HG02588 (cell line): Measurements from ENCODE around the gene IGF2R.

Experiments used
- ATAC-seq: cut with Tn5 transposase; IDR thresholded peaks from one replicate; pipeline ENCODE4 v1.9.1; 2021; ENCODE audit warnings: mild to moderate bottlenecking, moderate library complexity; ENCODE audit not compliant: unreplicated experiment

Gene IGF2R

DNA sequence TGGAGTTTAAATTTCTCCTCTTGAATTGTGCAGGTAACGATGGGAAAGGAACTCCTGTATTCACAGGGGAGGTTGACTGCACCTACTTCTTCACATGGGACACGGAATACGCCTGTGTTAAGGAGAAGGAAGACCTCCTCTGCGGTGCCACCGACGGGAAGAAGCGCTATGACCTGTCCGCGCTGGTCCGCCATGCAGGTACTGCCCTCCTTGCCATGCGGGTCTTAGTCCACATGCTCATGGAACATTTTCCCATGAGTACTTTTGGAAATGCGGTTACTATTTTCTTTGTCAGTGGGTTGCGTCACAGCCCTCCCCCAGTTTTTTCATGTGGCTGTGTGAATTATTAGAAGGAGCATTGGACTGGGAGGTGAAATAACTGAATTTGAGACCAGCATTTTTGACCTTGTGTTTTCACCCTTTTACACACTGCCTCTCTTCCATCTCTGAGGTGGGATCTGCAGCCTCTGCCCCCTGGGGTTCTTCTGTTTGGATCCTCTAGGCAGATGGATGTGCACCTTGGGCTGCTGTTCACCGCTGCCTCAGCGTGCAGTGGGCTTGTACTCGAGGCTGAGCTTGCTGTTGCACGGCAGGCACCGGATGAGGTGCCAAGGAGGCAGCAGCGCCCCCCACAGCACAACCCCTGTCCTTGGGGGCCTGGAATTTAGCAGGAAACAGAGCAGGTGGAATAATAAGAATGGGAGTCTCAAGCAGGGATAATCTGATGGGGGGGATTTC is 71.8 kb downstream of the IGF2R start:
- no peak for ATAC-seq

GRCh38 chr6:160041608-160042007 is 72.7 kb downstream of the IGF2R start:
- ATAC-seq: no peak

- ATAC-seq: no peak
These were observed 73.3 kb downstream of the IGF2R start for GRCh38 chr6:160042014-160042773.

- ATAC-seq: no peak
These were observed 74.0 kb downstream of the IGF2R start for GRCh38 chr6:160042788-160043301.

- ATAC-seq: no peak
These were observed 74.9 kb downstream of the IGF2R start for GRCh38 chr6:160043784-160044183.

DNA sequence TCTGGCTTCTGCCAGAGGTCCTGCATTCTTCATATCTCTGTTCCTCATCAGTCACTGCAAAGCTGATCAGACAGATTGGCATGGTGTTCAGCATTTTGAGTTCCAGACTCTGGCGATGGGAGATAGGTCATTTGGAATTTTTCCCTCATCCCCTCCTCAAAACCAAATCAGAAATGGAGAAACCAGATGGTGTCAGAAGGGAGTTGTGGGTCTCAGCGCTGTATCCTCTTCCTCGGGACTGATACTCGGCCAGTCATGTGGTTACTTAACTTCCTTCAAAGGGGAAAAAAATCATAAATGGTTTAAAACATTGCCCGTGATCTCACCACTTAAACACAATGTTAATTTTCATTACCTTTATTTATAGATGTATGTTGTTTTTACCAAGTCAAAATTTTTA is 75.8 kb downstream of the IGF2R start:
- no peak for ATAC-seq

GRCh38 chr6:160048471-160048870 is 79.6 kb downstream of the IGF2R start:
- ATAC-seq: no peak

- ATAC-seq: no peak
These were observed 80.5 kb downstream of the IGF2R start for GRCh38 chr6:160049346-160049745.

DNA sequence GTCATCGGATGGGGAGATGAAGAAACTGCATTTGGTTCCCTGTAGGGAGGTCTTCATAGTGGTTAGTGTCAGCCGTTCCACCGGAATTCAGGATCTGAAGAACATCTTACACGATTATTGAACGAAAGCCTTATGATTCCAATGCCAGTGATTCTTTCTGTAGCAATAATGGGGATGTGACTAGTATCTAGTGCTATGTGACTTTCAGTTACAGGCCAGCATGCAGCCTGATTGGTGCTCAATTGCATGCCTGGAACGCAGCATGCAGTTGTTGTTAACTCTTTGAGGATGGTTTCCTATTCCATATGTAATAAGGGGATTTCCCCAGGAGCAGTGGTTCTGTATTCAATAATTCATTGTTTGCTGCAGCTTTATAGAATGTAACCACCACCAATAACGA is 81.1 kb downstream of the IGF2R start:
- ATAC-seq: no peak

DNA sequence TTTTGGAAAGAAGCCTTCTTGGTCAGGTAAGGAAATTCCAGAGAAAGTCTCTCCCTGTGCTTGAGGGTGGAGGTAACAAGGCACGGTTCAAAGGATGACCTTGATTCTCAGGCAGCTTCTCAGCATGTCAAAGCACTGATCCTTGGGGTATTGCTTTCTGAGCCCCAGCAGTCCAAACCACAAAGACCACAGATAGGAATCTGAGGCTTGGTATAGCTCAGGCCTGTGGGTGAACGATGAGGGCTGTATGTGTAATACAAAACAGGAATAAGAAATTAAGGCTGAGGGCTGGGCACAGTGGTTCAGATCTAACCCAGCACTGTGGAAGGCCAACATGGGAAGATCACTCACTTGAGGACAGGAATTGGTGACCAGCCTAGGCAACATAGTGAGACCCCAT is 82.5 kb downstream of the IGF2R start:
- ATAC-seq: no peak

GRCh38 chr6:160054271-160054670 is 85.4 kb downstream of the IGF2R start:
- ATAC-seq: no peak

DNA sequence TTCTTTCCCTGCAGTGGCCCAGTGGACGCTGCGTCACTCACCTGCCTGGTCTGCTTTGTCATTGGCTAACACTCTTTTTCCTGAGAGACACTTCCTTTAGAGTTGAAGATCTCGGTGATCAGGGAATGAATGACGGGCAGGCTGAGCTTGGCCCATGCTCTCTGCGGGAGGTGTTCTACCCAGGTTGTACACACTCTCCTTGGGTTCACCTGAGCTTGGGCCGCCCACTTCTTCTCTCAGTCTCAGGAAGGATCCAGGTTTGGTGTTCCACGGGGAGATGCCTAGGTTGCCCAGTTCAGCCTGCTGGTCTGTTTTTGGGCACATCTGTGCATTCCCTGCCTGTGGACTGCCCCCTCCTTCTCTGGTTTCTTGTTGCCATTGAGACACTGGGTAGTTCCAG is 86.0 kb downstream of the IGF2R start:
- no peak for ATAC-seq

DNA sequence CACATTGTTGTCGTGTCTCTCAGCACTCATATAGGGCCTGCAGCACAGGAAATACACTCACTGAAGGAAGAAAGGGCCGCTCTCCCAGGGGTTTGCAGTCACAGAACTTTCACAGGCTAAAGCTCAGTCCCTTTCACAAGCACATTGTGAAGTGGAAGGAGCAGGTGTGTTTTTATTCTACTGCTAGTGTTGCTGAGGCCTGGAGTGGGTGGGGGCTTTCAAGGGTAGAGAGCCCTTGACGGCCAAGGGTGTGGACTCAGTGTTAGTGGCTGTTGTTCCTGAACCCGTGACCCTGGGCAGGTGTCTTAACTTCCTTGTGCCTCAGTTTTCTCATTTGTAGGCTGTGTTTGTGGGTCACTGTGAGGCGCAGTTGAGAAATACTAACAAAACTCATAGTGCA is 86.5 kb downstream of the IGF2R start:
- no peak for ATAC-seq

DNA sequence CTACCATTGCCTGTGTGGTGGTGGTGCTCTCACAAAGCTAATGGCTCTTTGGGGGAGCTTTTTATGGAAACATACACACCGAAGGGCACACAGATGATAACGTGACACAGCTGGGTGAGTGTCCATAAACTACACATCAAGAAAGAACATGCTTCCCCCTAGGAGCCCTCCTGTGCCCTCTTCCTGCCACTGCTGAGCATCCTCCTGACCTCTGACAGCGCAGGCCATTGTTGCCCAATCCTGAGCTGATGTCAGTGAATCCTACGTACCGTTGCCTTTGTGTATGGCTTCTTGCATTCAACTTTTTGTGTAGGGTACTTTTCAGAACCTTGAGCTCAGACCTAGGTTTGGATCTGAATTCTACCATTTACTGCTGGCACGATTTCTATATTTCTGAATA is 86.9 kb downstream of the IGF2R start:
- ATAC-seq: no peak

DNA sequence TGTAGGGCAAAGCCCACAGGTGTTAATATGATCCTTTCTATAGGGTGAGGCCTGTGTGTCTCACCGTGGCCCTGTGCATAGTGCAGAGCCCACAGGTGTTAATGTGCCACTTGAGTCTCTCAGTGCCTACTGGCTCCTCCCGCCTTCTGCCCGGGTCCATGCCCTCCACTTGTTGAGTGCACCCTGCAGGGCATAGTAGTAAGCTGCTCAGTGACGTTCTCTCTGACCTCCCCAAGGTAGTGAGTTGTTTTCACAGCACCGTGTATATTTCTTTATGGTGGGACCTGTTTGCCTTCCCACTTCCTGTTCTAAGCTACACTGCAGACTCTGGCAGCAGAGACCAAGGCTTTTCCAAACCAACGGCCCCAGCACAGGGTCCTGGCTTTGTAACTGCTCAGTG is 88.2 kb downstream of the IGF2R start:
- ATAC-seq: no peak

DNA sequence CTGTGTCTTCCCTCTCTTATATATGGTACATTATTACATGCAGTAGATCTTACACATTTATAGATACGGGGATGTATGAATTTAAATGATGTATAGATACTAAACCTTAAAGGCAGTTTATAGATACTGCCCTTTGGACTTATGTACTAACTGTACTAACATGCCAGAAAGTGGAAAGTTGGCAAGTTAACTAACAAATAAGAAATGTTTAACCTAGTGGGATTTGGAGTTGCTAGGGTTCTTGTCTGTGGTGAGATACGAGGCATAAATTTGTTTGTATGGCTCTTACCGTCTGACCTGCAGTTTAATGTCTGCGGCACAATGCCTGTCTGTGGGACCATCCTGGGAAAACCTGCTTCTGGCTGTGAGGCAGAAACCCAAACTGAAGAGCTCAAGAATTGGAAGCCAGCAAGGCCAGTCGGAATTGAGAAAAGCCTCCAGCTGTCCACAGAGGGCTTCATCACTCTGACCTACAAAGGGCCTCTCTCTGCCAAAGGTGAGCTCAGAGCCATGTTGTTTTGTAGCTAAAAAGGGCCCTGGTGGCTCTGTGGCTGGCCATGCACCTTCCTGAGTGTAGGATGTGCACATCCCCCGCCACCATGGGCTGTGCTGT is 89.8 kb downstream of the IGF2R start:
- ATAC-seq: no peak

DNA sequence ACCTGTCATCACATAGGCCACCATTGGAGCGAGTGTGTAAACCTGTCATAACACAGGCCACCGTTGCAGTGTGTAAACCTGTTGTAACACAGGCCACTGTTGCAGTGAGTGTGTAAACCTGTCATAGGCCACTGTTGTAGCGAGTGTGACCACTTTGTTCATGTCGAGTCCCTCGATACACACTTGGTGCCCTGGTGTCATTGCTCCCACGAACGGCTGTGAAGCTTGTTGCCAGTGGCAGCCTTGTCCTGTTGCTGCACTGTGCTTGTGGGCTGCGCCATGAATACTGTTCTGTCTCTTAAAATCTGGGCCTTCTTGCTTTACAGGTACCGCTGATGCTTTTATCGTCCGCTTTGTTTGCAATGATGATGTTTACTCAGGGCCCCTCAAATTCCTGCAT is 91.3 kb downstream of the IGF2R start:
- no peak for ATAC-seq

DNA sequence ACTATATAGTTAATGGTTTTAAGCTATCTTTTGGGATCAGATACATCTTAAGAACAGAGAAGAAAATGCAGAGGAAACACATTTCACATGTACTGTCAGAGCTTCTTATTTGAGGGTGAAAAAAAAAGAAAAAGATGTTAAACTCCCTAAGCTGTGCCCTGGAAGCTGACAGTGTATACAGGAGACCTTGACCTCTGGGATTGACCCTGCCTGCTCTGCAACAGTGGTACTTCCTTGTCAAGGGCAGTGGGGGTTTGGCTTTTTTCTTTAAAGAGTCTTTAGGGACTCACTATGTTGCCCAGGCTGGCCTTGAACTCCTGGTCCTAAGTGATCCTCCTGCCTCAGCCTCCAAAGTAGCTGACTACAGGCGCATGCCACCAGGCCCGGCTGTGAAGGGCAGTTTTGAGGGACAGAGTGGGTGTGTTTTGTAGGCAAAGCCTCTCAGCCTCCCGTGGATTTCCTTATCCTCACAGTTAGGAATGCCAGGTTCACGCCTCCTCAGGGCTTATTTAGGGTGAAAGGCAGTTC is 92.1 kb downstream of the IGF2R start:
- ATAC-seq: no peak

GRCh38 chr6:160063771-160064413 is 95.0 kb downstream of the IGF2R start:
- no peak for ATAC-seq

- no peak for ATAC-seq
These were observed 96.3 kb downstream of the IGF2R start for GRCh38 chr6:160065200-160065599.

GRCh38 chr6:160067564-160067963 is 98.7 kb downstream of the IGF2R start:
- ATAC-seq: no peak
